GM18508 (cell line): ENCODE data around the gene MAK.
"Not testable (repeated sequence)": the region's sequence is repeated elsewhere in the genome, so short reads cannot be mapped to it uniquely, and the experiment has no call there.

Experiments
- ATAC-seq: cut with Tn5 transposase; IDR thresholded peaks from one replicate; pipeline ENCODE4 v1.9.1; 2021; ENCODE audit warnings: moderate number of reproducible peaks; ENCODE audit not compliant: insufficient read depth, unreplicated experiment

Gene MAK

GRCh38 chr6:10837995-10838793, at the start of gene MAK:
Gene MAK (minus strand): TSS chr6:10838539. CDS start chr6:10830648, 7,891 bp downstream.
- peak; percentile 40 for ATAC-seq

GRCh38 chr6:10886691-10887502, 48.6 kb upstream of the MAK start, which contains the start of gene SYCP2L:
Gene SYCP2L (plus strand): TSS chr6:10887052. CDS start chr6:10887127, 75 bp downstream.
- peak; percentile 32 for ATAC-seq

GRCh38 chr6:10886365-10886690, 48.0 kb upstream of the MAK start:
- not testable (repeated sequence) for ATAC-seq

GRCh38 chr6:10884245-10884972, 46.1 kb upstream of the MAK start:
- ATAC-seq, result no peak

- no peak for ATAC-seq
These were observed 45.2 kb upstream of the MAK start for GRCh38 chr6:10883312-10884244.

- ATAC-seq, result no peak
These were observed 44.4 kb upstream of the MAK start for GRCh38 chr6:10882657-10883171.

- ATAC-seq, result not testable (repeated sequence)
These were observed 43.9 kb upstream of the MAK start for GRCh38 chr6:10882253-10882630.

- no peak for ATAC-seq
These were observed 42.0 kb upstream of the MAK start for GRCh38 chr6:10880366-10880765.

GRCh38 chr6:10877871-10878270, 39.5 kb upstream of the MAK start:
- no peak for ATAC-seq

GRCh38 chr6:10877012-10877411, 38.7 kb upstream of the MAK start:
- ATAC-seq, result no peak

- no peak for ATAC-seq
These were observed 36.7 kb upstream of the MAK start for GRCh38 chr6:10875026-10875425.

- no peak for ATAC-seq
These were observed 35.9 kb upstream of the MAK start for GRCh38 chr6:10874207-10874606.

- no peak for ATAC-seq
These were observed 35.0 kb upstream of the MAK start for GRCh38 chr6:10873374-10873773.

GRCh38 chr6:10867952-10868351, 29.6 kb upstream of the MAK start:
- no peak for ATAC-seq

- ATAC-seq, result not testable (repeated sequence)
These were observed 28.4 kb upstream of the MAK start for GRCh38 chr6:10866709-10867108.

- ATAC-seq, result not testable (repeated sequence)
These were observed 24.7 kb upstream of the MAK start for GRCh38 chr6:10863031-10863430.

GRCh38 chr6:10862361-10862760, 24.0 kb upstream of the MAK start:
- no peak for ATAC-seq

- ATAC-seq, result no peak
These were observed 22.7 kb upstream of the MAK start for GRCh38 chr6:10861086-10861485.

GRCh38 chr6:10857259-10857658, 18.9 kb upstream of the MAK start:
- ATAC-seq, result no peak
